SU-DHL-6 (cell line): ENCODE results near the gene ZNF644.

Experiments
- CTCF ChIP-seq: fragments of 200-600 bp; sonication (generic); IDR thresholded peaks from one replicate; pipeline ENCODE4 v1.5.1; 2017; ENCODE audit warnings: antibody characterized with exemption, mild to moderate bottlenecking, low read length, moderate library complexity; ENCODE audit not compliant: insufficient read depth, poor library complexity, severe bottlenecking
- EZH2phosphoT487 ChIP-seq: fragments of 200-600 bp; sonication (generic), shearing (Covaris generic); conservative IDR thresholded peaks from 2 replicates; pipeline ENCODE4 v1.6.1; 2018; ENCODE audit warnings: mild to moderate bottlenecking, antibody characterized with exemption, low read length, moderate library complexity, mixed read lengths

DNA sequence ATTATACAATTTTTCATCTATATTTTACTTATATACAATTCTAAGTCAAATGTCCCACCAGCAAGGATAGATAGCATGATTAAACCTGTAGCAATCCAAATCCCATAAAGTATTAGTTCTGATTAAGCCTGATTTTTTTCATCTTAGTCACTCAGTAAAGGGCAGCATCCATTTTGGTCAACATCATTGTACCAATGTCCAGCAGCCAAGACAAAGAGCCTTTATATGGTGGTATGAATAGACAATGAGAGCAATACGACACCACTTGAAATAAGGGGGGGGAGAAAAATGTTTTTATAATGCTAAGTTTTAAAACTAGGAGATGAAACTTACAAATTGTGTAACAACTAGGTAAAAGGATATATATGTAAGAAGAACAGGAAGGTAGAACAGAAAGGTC, 7.4 kb downstream of the ZNF644 start:
- TF ChIP-seq CTCF (no peak), EZH2phosphoT487 (no peak)
